Thyroid gland (tissue), 4 donors: Measurements from ENCODE around the gene KCTD13. TPM values are rescaled to one million over a fixed set of nuclear protein-coding genes. Genes with fewer than 3 reads are reported as not detected.

Experiments used
- DNase-seq, 2 donors: peaks; one replicate each; pipeline ENCODE4 v3.0.0-alpha.2; 2019
- H3K27ac ChIP-seq, 3 donors: fragments of 200-600 bp; sonication (generic); 1 replicate in 2 of 3; 2 replicates in 1 of 3; pipeline ENCODE4 v1.5.1; 2016 to 2019; ENCODE audit warnings: mild to moderate bottlenecking in 1 of 3, moderate library complexity in 1 of 3
- H3K27me3 ChIP-seq: fragments of 200-600 bp; sonication (generic); one replicate; pipeline ENCODE4 v1.5.1; 2019
- H3K36me3 ChIP-seq, 2 donors: fragments of 200-600 bp; sonication (generic); one replicate each; pipeline ENCODE4 v1.5.1; 2016 to 2019
- H3K4me1 ChIP-seq, 2 donors: fragments of 200-600 bp; sonication (generic); one replicate each; pipeline ENCODE4 v1.5.1; 2017 to 2019
- H3K4me3 ChIP-seq, 3 donors: fragments of 200-600 bp; sonication (generic); replicated peaks in 1 of 3; 1 replicate in 2 of 3; 2 replicates in 1 of 3; pipeline ENCODE4 v1.5.1; 2016; ENCODE audit warnings: mild to moderate bottlenecking in 1 of 3
- H3K9me3 ChIP-seq: fragments of 200-600 bp; sonication (generic); one replicate; pipeline ENCODE4 v1.5.1; 2017
- CTCF ChIP-seq, 6 experiments: fragments of 200-600 bp in 3 of 6; fragments of 450-650 bp in 3 of 6; sonication (generic) in 3 of 6; IDR thresholded peaks; one replicate each; pipeline ENCODE4 v1.5.1; 2016 to 2019; ENCODE audit warnings: antibody characterized with exemption in 6 of 6, mild to moderate bottlenecking in 2 of 6, inconsistent platforms in 1 of 6, moderate library complexity in 1 of 6
- POLR2A ChIP-seq, 2 donors: fragments of 450-650 bp; IDR thresholded peaks; one replicate each; pipeline ENCODE4 v1.6.1; 2017; ENCODE audit warnings: antibody characterized with exemption in 2 of 2, mild to moderate bottlenecking in 2 of 2, moderate library complexity in 1 of 2
- WGBS, 2 donors: methylation state at CpG; one replicate each; pipeline ENCODE4 v1.1.5; 2017; 5-methylcytosine and 5-hydroxymethylcytosine counted together
- intact Hi-C: fragments of 100-400 bp; cut with DNase I; formaldehyde crosslinking; loops from one replicate; pipeline ENCODE4 v1.15.1; 2023
- total RNA-seq, 4 donors: library from RNA; depleted of rRNA; stranded (reverse); fragments of >200 nt; gene quantifications; one replicate each; pipeline ENCODE4 v1.2.3, GENCODE V29; 2016

Gene KCTD13
- total RNA-seq, 4 donors from 2014 or later: 9.8 to 27.5 (median 15.5) TPM

- no peaks in the 10 kb centered on the region for H3K9me3 ChIP-seq
- WGBS, 2 donors: 71 to 80% methylated on average over 7 of the region's 9 CpGs
- H3K27me3 ChIP-seq: no peaks in the 10 kb centered on the region
- no peak overlapping the region for H3K4me3 ChIP-seq
- H3K27ac ChIP-seq: no peak overlapping the region
- TF ChIP-seq CTCF (IDR thresholded peaks at IDR 0.05) (no peak), POLR2A (IDR thresholded peaks at IDR 0.05) (no peak)
- DNase-seq: no peak
- intact Hi-C loops: no loop called here
- H3K36me3 ChIP-seq: peaks cover 16 to 20% of the 10 kb centered on the region in 2 donors
- peaks cover 13% of the 10 kb centered on the region in 2 donors for H3K4me1 ChIP-seq
Measured at GRCh38 chr16:29864205-29864604, 61.8 kb downstream of the KCTD13 start.

- 32 to 38% methylated on average over 16 of the region's 16 CpGs for WGBS, 2 donors
- intact Hi-C loops: no loop called here
- no peaks in the 10 kb centered on the region for H3K9me3 ChIP-seq
- peaks cover 21 to 26% of the 10 kb centered on the region in 2 donors for H3K36me3 ChIP-seq
- TF ChIP-seq POLR2A (IDR thresholded peaks at IDR 0.05) (no peak), CTCF (IDR thresholded peaks at IDR 0.05) (no peak)
- peak overlapping the region in 1 of 3 donors; percentile 100 for H3K4me3 ChIP-seq
- H3K27ac ChIP-seq: peak overlapping the region in 1 of 3 donors; percentile 97
- H3K27me3 ChIP-seq: no peaks in the 10 kb centered on the region
- DNase-seq: no peak
- peaks cover 13% of the 10 kb centered on the region in 2 donors for H3K4me1 ChIP-seq
Measured at GRCh38 chr16:29863669-29863984, 62.4 kb downstream of the KCTD13 start.

GRCh38 chr16:29862884-29863668 lies 63.0 kb downstream of the KCTD13 start, which contains the start of gene CDIPT:
Gene CDIPT, minus strand, starts transcription at chr16:29863226. Its CDS starts 369 bp downstream, at chr16:29862857.
- H3K36me3 ChIP-seq: peaks cover 21 to 27% of the 10 kb centered on the region in 2 donors
- intact Hi-C loops: no loop called here
- H3K9me3 ChIP-seq: no peaks in the 10 kb centered on the region
- no peaks in the 10 kb centered on the region for H3K27me3 ChIP-seq
- H3K27ac ChIP-seq: peak within 1 kb of the TSS; percentile 92 to 97 (median 93)
- peak within 1 kb of the TSS; percentile 84 to 100 (median 92) for H3K4me3 ChIP-seq
- TF ChIP-seq POLR2A (IDR thresholded peaks at IDR 0.05) (no peak), CTCF (IDR thresholded peaks at IDR 0.05) (peak in 5 of 6 experiments; percentile 29 to 79 (median 58))
- peaks cover 13% of the 10 kb centered on the region in 2 donors for H3K4me1 ChIP-seq
- DNase-seq: peak; percentile 95 to 96
- 0% methylated on average over 35 of the region's 57 CpGs for WGBS, 2 donors

GRCh38 chr16:29862383-29862883 lies 63.6 kb downstream of the KCTD13 start:
- Histone ChIP-seq H3K4me1 (peaks cover 13% of the 10 kb centered on the region in 2 donors), H3K27ac (peak overlapping the region; percentile 92 to 97 (median 93)), H3K4me3 (peak overlapping the region; percentile 84 to 100 (median 92)), H3K9me3 (no peaks in the 10 kb centered on the region), H3K27me3 (no peaks in the 10 kb centered on the region), H3K36me3 (peaks cover 21 to 27% of the 10 kb centered on the region in 2 donors)
- TF ChIP-seq CTCF (IDR thresholded peaks at IDR 0.05): no peak
- peak; percentile 49 to 54 for DNase-seq
- WGBS, 2 donors: 2 to 3% methylated on average over 23 of the region's 27 CpGs
- intact Hi-C loops: no loop called here

GRCh38 chr16:29860218-29860617 lies 65.8 kb downstream of the KCTD13 start:
- H3K4me1 ChIP-seq: peaks cover 13% of the 10 kb centered on the region in 2 donors
- TF ChIP-seq CTCF (IDR thresholded peaks at IDR 0.05) (no peak), POLR2A (IDR thresholded peaks at IDR 0.05) (no peak)
- peaks cover 21 to 27% of the 10 kb centered on the region in 2 donors for H3K36me3 ChIP-seq
- 82 to 89% methylated on average over 9 of the region's 9 CpGs for WGBS, 2 donors
- no peak overlapping the region for H3K27ac ChIP-seq
- intact Hi-C loops: no loop called here
- H3K27me3 ChIP-seq: no peaks in the 10 kb centered on the region
- no peak overlapping the region for H3K4me3 ChIP-seq
- no peaks in the 10 kb centered on the region for H3K9me3 ChIP-seq
- no peak for DNase-seq
